DND-41 (cell line): ENCODE results near the gene NOVA1.

ENCODE experiments used
- CTCF ChIP-seq: IDR thresholded peaks from 2 replicates; pipeline ENCODE4 v1.5.1; 2012; ENCODE audit warnings: borderline replicate concordance, low read length, moderate library complexity, mild to moderate bottlenecking; ENCODE audit not compliant: poor library complexity, severe bottlenecking; ENCODE audit errors: extremely low read depth
- EZH2 ChIP-seq: IDR thresholded peaks from 3 replicates; pipeline ENCODE4 v1.6.1; 2012; ENCODE audit warnings: borderline replicate concordance, low read depth, mild to moderate bottlenecking, moderate library complexity, low read length, inconsistent platforms; ENCODE audit not compliant: severe bottlenecking

GRCh38 chr14:26621807-26622560 is 24.2 kb upstream of the NOVA1 start:
- TF ChIP-seq CTCF (no peak), EZH2 (no peak)
